OCI-LY1 (cell line): Measurements from ENCODE around the gene TAB2.

Experiments used
- EZH2 ChIP-seq: fragments of 200-600 bp; sonication (generic), shearing (Covaris generic); IDR thresholded peaks from 2 replicates; pipeline ENCODE4 v1.8.0; 2017; ENCODE audit warnings: borderline replicate concordance, mixed run types, mild to moderate bottlenecking, antibody characterized with exemption, low read length, moderate library complexity, mixed read lengths
- TF ChIP-seq, protein P1 (sequence below): fragments of 200-600 bp; sonication (generic), shearing (Covaris generic); IDR thresholded peaks from 2 replicates; pipeline ENCODE4 v1.5.1; 2017; ENCODE audit warnings: mild to moderate bottlenecking, antibody characterized with exemption, low read length, moderate library complexity, mixed read lengths

DNA sequence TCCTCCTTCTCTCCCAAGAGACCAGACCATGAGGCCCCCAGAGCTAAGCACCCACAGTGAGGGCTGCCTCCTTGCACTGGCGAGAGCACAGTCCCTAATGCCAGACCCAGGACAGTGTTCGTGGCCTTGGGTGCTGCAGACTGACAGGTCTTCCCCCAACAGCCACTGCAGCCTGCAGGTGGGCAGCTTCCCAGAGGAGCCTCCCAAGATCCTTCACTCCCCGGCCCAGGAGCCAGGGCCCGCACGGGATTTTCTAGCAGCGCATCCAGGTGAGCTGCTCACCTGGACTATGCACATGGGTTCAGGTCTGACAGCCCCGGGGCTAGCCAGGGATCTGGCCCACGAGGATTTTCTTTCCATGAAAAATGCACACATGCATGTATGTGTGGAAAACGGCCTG is 124.2 kb downstream of the TAB2 start:
- TF ChIP-seq, protein P1, sequence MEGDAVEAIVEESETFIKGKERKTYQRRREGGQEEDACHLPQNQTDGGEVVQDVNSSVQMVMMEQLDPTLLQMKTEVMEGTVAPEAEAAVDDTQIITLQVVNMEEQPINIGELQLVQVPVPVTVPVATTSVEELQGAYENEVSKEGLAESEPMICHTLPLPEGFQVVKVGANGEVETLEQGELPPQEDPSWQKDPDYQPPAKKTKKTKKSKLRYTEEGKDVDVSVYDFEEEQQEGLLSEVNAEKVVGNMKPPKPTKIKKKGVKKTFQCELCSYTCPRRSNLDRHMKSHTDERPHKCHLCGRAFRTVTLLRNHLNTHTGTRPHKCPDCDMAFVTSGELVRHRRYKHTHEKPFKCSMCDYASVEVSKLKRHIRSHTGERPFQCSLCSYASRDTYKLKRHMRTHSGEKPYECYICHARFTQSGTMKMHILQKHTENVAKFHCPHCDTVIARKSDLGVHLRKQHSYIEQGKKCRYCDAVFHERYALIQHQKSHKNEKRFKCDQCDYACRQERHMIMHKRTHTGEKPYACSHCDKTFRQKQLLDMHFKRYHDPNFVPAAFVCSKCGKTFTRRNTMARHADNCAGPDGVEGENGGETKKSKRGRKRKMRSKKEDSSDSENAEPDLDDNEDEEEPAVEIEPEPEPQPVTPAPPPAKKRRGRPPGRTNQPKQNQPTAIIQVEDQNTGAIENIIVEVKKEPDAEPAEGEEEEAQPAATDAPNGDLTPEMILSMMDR = no peak
- TF ChIP-seq EZH2 = no peak
